ENCODE data around the gene STK32C. TPM values are rescaled to one million over a fixed set of nuclear protein-coding genes. Genes with fewer than 3 reads are reported as not detected.

Gene STK32C
- total and polyA plus RNA-seq, 8 donors = 3.3 to 13.2 (median 5.2) TPM

- no peak overlapping the region for H3K4me3 ChIP-seq
- intact Hi-C loops (cut with DNase I) = no loop called here
- H3K4me1 ChIP-seq = no peaks in the 10 kb centered on the region
- DNase-seq = peak in 2 of 6 donors; percentile 39 to 59
- H3K27me3 ChIP-seq = no peaks in the 10 kb centered on the region
- no peak for ATAC-seq
- no peak overlapping the region for H3K27ac ChIP-seq
- no peak for FAIRE-seq
- TF ChIP-seq CTCF (IDR thresholded peaks at IDR 0.05) = no peak
- no peaks in the 10 kb centered on the region for H3K9me3 ChIP-seq
- H3K36me3 ChIP-seq = no peaks in the 10 kb centered on the region
- 70 to 80% methylated on average over 42 to 46 of the region's 46 CpGs for WGBS, 2 donors
Measured at GRCh38 chr10:132169766-132170560, 137.8 kb downstream of the STK32C start.

DNA sequence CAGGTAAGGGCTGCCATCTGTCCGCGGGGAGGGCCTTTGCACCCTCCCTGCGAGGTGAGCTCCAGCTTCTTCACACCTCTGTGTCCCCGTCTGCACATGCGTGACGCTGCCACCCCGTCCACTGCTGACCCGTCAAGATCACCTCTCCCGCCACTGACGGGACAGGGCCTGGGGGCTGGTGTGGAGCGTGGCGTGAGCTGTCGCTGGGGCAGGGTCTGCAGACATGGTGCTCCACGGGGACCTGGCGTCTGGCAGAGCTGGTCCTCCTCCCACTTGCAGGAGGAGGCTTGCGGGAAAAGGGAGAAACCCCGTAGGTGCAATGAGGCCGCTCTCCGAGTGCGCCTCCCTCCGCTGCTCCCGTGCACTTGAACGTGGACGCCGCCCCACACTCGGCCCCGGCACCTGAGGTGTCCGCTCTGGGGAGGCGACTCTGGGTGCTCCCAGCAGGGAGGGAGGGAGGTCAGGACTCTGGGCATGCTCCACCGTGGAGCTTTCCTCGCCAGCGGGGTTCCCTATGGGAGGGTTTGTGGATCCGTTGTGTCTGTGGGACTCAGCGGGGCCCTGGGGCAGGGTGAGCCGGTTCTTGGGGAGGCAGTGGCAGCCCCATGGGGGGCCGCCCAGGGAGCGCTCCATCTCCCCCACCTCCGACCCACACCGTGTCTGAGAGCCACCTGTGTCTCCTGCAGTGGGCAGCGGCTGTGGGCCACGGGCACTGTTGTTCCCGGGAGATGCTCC is 138.6 kb downstream of the STK32C start:
- intact Hi-C loops (cut with DNase I) = no loop called here
- Histone ChIP-seq H3K27me3 (no peaks in the 10 kb centered on the region), H3K9me3 (no peaks in the 10 kb centered on the region), H3K27ac (no peak overlapping the region), H3K36me3 (no peaks in the 10 kb centered on the region), H3K4me3 (no peak overlapping the region), H3K4me1 (no peaks in the 10 kb centered on the region)
- FAIRE-seq (no peak), DNase-seq (peak in 2 of 6 donors; percentile 51 to 69), ATAC-seq (no peak)
- TF ChIP-seq CTCF (IDR thresholded peaks at IDR 0.05) = no peak
- WGBS, 2 donors = 70 to 81% methylated on average over 42 of the region's 42 CpGs

DNA sequence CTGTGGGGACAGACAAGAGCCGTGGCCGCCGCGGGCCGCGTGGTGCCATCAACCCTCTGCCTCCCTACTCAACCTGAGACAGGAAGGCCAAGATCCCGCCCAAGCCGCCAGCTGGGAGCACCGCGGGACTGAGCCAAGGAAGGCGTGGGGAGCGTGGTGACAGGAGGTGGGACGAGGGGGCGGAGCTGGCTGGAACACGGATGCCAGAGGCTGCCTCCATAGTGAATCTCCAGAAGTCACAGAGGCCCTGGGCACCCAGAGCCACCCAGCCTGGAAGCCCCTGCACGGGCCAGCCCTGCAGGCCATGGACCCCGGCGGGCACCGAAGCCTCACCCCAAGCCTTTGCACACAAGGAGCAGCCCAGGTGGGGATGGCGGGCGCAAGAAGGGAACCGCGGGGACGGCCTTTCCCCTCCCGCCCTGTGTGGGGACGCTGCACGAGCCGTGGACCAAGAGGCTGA is 139.1 kb downstream of the STK32C start:
- Histone ChIP-seq H3K27ac (no peak overlapping the region), H3K27me3 (no peaks in the 10 kb centered on the region), H3K4me1 (no peaks in the 10 kb centered on the region), H3K36me3 (no peaks in the 10 kb centered on the region), H3K9me3 (no peaks in the 10 kb centered on the region), H3K4me3 (no peak overlapping the region)
- FAIRE-seq (no peak), DNase-seq (peak in 2 of 6 donors; percentile 45 to 64), ATAC-seq (no peak)
- 71 to 79% methylated on average over 26 to 28 of the region's 28 CpGs for WGBS, 2 donors
- TF ChIP-seq CTCF (IDR thresholded peaks at IDR 0.05) = no peak
- intact Hi-C loops (cut with DNase I) = no loop called here

DNA sequence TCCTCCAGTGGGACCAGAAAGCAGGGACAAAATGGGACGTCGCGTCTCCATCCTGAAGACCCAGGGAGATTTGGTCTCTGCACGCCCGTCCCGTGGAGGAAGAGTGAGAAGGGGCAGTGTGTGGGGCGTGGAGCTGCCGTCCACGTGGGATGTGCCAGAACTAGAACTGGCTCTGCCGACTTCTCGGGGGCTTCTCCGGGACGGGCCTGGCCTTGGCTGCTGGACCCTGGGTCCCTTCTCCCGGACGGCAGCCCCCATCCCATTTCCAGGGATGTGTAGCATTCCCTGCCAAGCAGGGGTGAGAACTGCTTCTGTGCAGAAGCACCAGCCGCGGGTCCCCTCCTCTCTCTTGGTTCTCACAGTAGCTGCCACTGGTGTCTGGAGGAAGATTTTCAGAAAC is 139.8 kb downstream of the STK32C start:
- 65 to 88% methylated on average over 17 of the region's 17 CpGs for WGBS, 2 donors
- FAIRE-seq = no peak

More for the DNA sequence above, 139.8 kb downstream of the STK32C start:
- Histone ChIP-seq H3K4me3 (no peak overlapping the region), H3K27ac (no peak overlapping the region), H3K27me3 (no peaks in the 10 kb centered on the region), H3K4me1 (peaks cover 0 to 2% (median 0%) of the 10 kb centered on the region in 3 donors), H3K36me3 (no peaks in the 10 kb centered on the region), H3K9me3 (no peaks in the 10 kb centered on the region)
- no peak for TF ChIP-seq CTCF (IDR thresholded peaks at IDR 0.05)
- intact Hi-C loops (cut with DNase I) = no loop called here
- ATAC-seq (no peak), DNase-seq (peak in 1 of 6 donors; percentile 28)

Measured in pancreas (tissue), 10 donors.